Activated CD4-positive, alpha-beta T cell treated with anti-CD3 and anti-CD28 coated beads, Interleukin-2, amount 50 U/mL, for 24 hours (primary cell): Measurements from ENCODE around the gene RAF1.

Experiments
- DNase-seq, 2 donors: peaks; one replicate each; pipeline ENCODE4 v3.0.0-alpha.2; 2020; ENCODE audit warnings: low read depth in 1 of 2, low spot score in 1 of 2

RAF1 gene

DNA sequence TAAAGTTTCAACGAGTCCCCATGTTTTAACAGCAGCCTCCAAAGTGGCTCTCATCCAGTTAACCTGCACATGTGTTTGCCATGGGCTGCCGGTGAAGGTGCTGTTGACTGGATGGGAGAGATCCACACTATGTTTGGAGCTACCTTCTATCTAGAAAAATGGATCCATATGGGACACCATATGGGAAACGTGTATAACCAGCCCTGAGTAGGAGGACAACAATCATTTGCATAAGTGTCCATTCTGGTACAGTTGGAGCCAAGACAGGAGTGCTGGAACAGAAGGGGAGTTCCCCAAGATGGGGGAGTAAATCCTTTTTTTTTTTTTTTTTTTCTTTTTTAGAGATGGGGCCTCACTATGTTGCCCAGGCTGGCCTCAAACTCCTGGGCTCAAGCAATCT lies 70.4 kb downstream of the RAF1 start:
- DNase-seq = no peak

DNA sequence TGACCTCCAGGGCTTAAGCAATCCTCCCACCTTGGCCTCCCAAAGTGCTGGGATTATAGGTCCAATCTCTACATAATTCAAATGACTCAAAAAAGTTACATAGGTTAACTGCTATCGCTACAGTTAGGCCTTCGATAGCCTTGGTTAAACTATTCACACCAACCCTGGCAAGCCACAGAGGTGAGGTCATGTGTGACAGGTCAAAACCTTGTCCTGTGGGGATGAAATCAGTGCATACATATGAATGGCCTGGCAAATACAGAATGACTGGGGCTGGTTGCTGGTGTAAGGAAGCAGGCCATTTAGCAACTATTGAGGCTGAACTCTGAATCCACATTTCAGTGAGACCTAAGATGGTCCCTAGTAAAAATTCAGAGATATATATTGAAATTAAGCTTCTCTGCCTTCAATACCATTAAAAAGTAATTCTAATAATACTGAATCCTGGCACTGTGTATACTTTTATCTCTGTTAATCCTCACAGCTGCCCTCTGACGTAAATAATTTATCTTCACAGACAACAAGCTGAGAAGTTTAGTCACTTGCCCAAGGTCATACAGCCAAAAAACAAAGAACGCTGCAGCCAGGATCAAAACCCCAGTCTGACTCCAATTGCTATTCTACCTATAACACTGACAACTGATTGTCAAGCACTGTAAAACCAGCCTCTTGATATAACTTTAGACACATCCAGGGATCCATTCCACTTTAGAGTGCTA lies 71.8 kb downstream of the RAF1 start:
- DNase-seq = no peak

GRCh38 chr3:12591456-12591855 lies 72.5 kb downstream of the RAF1 start:
- DNase-seq = no peak

- no peak for DNase-seq
Observed at GRCh38 chr3:12590096-12590495, 73.8 kb downstream of the RAF1 start.

GRCh38 chr3:12588039-12589009 lies 75.6 kb downstream of the RAF1 start:
- DNase-seq = no peak

DNA sequence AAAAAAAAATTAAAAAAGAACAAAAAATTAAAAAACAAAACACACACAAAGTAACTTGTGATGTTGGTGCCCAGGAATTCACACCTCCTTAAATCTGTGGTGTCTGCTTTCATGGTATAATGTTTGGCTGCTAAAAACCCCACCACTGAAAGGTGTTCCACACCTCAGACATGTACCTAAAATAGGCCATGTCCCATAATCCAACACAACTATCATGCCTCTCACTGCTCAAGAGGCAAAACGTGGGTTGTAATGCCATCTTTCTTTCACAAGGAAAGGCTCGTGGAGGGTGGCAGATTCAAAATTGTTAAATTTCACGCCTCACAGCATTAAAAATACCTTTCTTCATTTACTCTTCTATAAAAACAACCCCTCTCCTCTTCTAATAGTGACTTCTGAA lies 77.5 kb downstream of the RAF1 start:
- no peak for DNase-seq

GRCh38 chr3:12585970-12586369 lies 77.9 kb downstream of the RAF1 start:
- no peak for DNase-seq

GRCh38 chr3:12585181-12585580 lies 78.7 kb downstream of the RAF1 start:
- no peak for DNase-seq

DNA sequence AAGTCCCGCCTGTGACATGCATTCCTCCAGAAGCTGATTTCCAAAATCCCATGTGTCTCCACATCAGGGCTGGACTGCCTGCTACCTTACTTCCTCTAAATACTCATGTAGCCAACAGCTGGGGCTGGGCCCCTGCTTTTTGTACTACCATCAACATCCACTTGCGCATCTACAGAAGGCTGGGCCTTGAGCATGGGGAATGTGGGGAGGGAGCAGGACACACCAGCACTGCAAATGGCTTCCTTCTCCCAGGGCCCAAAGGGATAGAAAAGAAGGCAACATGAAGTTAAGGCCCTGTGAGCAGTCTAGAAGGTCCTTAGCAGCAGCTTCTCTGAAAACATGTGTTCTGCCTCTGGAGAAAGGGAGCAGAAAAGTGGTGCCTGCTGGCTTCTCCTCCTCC lies 79.8 kb downstream of the RAF1 start:
- DNase-seq = no peak

GRCh38 chr3:12583280-12583679 lies 80.6 kb downstream of the RAF1 start:
- no peak for DNase-seq

GRCh38 chr3:12582730-12583129 lies 81.2 kb downstream of the RAF1 start:
- DNase-seq = no peak

- no peak for DNase-seq
Observed at GRCh38 chr3:12579905-12580304, 84.0 kb downstream of the RAF1 start.

- DNase-seq = no peak
Observed at GRCh38 chr3:12579456-12579855, 84.5 kb downstream of the RAF1 start.

- no peak for DNase-seq
Observed at GRCh38 chr3:12578742-12579141, 85.2 kb downstream of the RAF1 start.

- no peak for DNase-seq
Observed at GRCh38 chr3:12577379-12577778, 86.5 kb downstream of the RAF1 start.

GRCh38 chr3:12574661-12575060 lies 89.3 kb downstream of the RAF1 start:
- no peak for DNase-seq

- DNase-seq = no peak
Observed at GRCh38 chr3:12574131-12574530, 89.8 kb downstream of the RAF1 start.

GRCh38 chr3:12571986-12572385 lies 91.9 kb downstream of the RAF1 start:
- DNase-seq = no peak

DNA sequence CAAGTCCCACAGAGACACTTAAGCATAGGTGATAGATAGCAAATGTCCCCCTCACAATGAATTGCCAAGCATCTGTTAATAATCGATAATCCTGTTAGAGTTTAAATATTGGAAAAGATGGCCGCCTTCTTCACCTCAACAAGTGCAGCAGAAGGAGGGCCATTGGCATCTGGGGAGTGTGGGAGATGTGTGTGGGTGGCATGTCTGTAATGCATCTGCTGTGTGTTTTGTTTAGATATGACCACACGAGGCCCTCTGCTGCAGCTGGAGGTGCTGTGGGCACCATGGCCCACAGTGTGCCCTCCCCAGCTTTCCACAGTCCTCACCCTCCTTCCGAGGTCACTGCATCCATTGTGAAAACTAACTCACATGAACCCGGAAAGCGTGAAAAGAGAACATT lies 94.1 kb downstream of the RAF1 start:
- no peak for DNase-seq

- DNase-seq = no peak
Observed at GRCh38 chr3:12568747-12569146, 95.2 kb downstream of the RAF1 start.

DNA sequence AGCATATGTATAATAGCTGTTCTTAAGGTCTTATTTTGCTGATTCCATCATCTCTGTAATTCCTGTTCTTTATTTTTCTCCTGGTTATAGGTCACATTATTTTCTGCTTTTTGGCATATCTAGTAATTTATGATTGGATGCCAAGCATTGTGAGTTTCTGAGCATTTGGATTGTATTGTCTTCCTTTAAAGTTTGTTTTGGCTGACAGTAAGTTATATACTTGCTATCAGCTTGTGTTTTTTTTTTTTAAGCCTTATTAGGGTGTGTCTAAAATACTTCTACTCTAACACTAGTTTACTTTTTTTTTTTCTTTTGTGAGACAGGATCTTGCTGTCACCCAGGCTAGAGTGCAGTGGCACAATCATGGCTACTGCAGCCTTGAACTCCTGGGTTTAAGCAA lies 96.9 kb downstream of the RAF1 start:
- no peak for DNase-seq

DNA sequence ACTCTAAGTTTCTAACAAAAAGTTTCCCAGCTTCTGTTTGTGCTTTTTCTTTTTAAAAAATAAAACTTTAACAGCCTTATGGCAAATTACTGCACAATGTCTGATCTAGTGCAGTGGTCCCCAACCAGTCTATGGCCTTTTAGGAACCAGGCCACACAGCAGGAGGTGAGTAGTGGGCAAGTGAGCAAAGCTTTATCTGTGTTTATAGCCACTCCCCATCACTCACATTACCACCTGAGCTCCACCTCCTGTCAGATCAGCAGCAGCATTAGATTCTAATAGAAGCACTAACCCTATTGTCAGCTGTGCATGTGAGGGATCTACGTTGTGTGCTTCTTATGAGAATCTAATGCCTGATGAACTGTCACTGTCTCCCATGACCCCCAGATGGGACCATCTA lies 101.5 kb downstream of the RAF1 start:
- no peak for DNase-seq
